Astrocyte of the spinal cord (primary cell): Measurements from ENCODE around the gene RNF31.

ENCODE experiments used
- DNase-seq: peaks from one replicate; pipeline ENCODE4 v3.0.0; 2011; ENCODE audit warnings: low read depth, low spot score
- H3K4me3 ChIP-seq: 2 replicates; pipeline ENCODE4 v1.5.1; 2011; ENCODE audit warnings: low read depth, mild to moderate bottlenecking, low read length, moderate library complexity
- CTCF ChIP-seq: IDR thresholded peaks from 2 replicates; pipeline ENCODE4 v1.5.1; 2012; ENCODE audit warnings: low read depth, mild to moderate bottlenecking, low read length, inconsistent platforms
- in situ Hi-C: cut with HindIII; loops from 2 replicates; pipeline ENCODE4 v1.10.0; 2017; ENCODE audit warnings: low sequenced_read_pairs

Gene RNF31

GRCh38 chr14:24172871-24173281 is 25.6 kb downstream of the RNF31 start:
- H3K4me3 ChIP-seq = peak overlapping the region; percentile 63
- in situ Hi-C loops = no loop called here
- no peak for DNase-seq
- TF ChIP-seq CTCF = no peak

- in situ Hi-C loops = no loop called here
- H3K4me3 ChIP-seq = no peak overlapping the region
- DNase-seq = no peak
- TF ChIP-seq CTCF = no peak
Observed at GRCh38 chr14:24176599-24176998, 29.3 kb downstream of the RNF31 start.

GRCh38 chr14:24177041-24177825 is 29.9 kb downstream of the RNF31 start:
- no peak for DNase-seq
- H3K4me3 ChIP-seq = no peak overlapping the region
- TF ChIP-seq CTCF = no peak
- in situ Hi-C loops = no loop called here

DNA sequence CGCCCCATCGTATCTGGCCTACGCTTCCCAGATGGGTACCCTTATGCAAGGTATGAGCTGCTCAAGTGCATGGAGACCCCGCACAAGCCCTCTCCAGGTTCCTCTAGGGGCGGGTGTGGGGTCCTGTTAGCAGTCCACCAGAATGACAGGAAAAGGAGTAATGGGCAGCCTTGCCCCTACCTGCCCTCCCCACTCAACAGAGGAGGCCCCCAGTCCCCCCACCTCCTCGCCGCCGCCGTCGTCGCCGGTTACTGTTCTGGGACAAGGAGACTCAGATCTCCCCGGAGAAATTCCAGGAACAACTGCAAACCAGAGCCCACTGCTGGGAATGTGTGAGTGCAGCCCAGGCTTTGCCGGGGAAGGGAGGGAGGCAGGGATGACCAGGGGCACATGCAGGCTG is 30.6 kb downstream of the RNF31 start:
- TF ChIP-seq CTCF = no peak
- no peak for DNase-seq
- in situ Hi-C loops = no loop called here
- no peak overlapping the region for H3K4me3 ChIP-seq

- no peak for TF ChIP-seq CTCF
- DNase-seq = no peak
- H3K4me3 ChIP-seq = no peak overlapping the region
- in situ Hi-C loops = no loop called here
Observed at GRCh38 chr14:24178399-24179178, 31.3 kb downstream of the RNF31 start.

GRCh38 chr14:24179294-24179960 is 32.1 kb downstream of the RNF31 start:
- DNase-seq = no peak
- no peak overlapping the region for H3K4me3 ChIP-seq
- no peak for TF ChIP-seq CTCF
- in situ Hi-C loops = no loop called here
